K562 (cell line): ENCODE results near the gene MAL.

ENCODE experiments used
- ATF7 ChIP-seq: fragments of 450-650 bp; IDR thresholded peaks from 2 replicates; pipeline ENCODE4 v1.7.1; 2014; ENCODE audit warnings: mild to moderate bottlenecking, moderate library complexity
- JUNB ChIP-seq: fragments of 450-650 bp; formaldehyde crosslinking; conservative IDR thresholded peaks from 2 replicates; pipeline ENCODE4 v1.4.0; 2020; ENCODE audit warnings: mild to moderate bottlenecking
- NR1H2 ChIP-seq: sonication (generic); formaldehyde crosslinking; IDR thresholded peaks from 2 replicates; pipeline ENCODE4 v1.4.0; 2020; ENCODE audit warnings: mild to moderate bottlenecking, missing genetic modification reagents
- POLR2A ChIP-seq: fragments of 450-650 bp; conservative IDR thresholded peaks from 2 replicates; pipeline ENCODE4 v1.6.1; 2016
- POLR2AphosphoS5 ChIP-seq: IDR thresholded peaks from 2 replicates; pipeline ENCODE4 v1.6.1; 2011; ENCODE audit warnings: mild to moderate bottlenecking, low read depth, low read length, moderate library complexity; ENCODE audit not compliant: control insufficient read depth, insufficient read depth
- TAF7 ChIP-seq: fragments of 450-650 bp; IDR thresholded peaks from 2 replicates; pipeline ENCODE4 v1.6.1; 2016; ENCODE audit warnings: missing genetic modification characterization, missing compliant biosample characterization
- TEAD4 ChIP-seq, 2 experiments: sonication (generic) in 1 of 2; formaldehyde crosslinking in 1 of 2; IDR thresholded peaks; 2 replicates each; pipeline versions ENCODE4 v1.6.1 to v1.8.0; 2012 to 2022; ENCODE audit warnings: borderline replicate concordance in 1 of 2, inconsistent platforms in 1 of 2, low read length in 1 of 2, mild to moderate bottlenecking in 1 of 2, missing genetic modification reagents in 1 of 2
- U2AF1 ChIP-seq: fragments of 200-400 bp; formaldehyde crosslinking; optimal IDR thresholded peaks from 2 replicates; pipeline ENCODE3; 2017; ENCODE audit warnings: mild to moderate bottlenecking, low read depth, low read length, moderate library complexity
- YY1 ChIP-seq, 3 experiments: IDR thresholded peaks; 2 replicates each; pipeline ENCODE4 v1.6.1; 2011; ENCODE audit warnings: low read length in 2 of 3, mild to moderate bottlenecking in 2 of 3, moderate library complexity in 2 of 3, borderline replicate concordance in 1 of 3, control low read depth in 1 of 3, low read depth in 1 of 3; ENCODE audit not compliant: insufficient read depth in 3 of 3, insufficient replicate concordance in 2 of 3, control insufficient read depth in 1 of 3, insufficient read length in 1 of 3; ENCODE audit errors: extremely low read depth in 1 of 3
- ZFX ChIP-seq: sonication (generic); formaldehyde crosslinking; IDR thresholded peaks from 2 replicates; pipeline ENCODE4 v1.8.0; 2022; ENCODE audit warnings: mild to moderate bottlenecking, missing genetic modification reagents, moderate library complexity
- TF ChIP-seq, protein P1 (sequence below): fragments of 200-800 bp; sonication (Bioruptor generic); IDR thresholded peaks from 2 replicates; pipeline ENCODE4 v1.6.1; 2017; ENCODE audit warnings: missing genetic modification characterization, missing compliant biosample characterization
- TF ChIP-seq, protein P2 (sequence below), 3 experiments: IDR thresholded peaks in 2 of 3; conservative IDR thresholded peaks in 1 of 3; 2 replicates each; pipeline ENCODE4 v1.5.1; 2011 to 2012; ENCODE audit warnings: low read length in 3 of 3, mild to moderate bottlenecking in 3 of 3, control low read depth in 2 of 3, improper control_type of control experiment in 1 of 3, inconsistent platforms in 1 of 3, low read depth in 1 of 3, mixed read lengths in 1 of 3, moderate library complexity in 1 of 3; ENCODE audit not compliant: insufficient read depth in 2 of 3
- TF ChIP-seq, protein P3 (sequence below): sonication (generic); formaldehyde crosslinking; IDR thresholded peaks from 2 replicates; pipeline ENCODE4 v1.8.0; 2022; ENCODE audit warnings: missing genetic modification reagents, mild to moderate bottlenecking, borderline replicate concordance
- TF ChIP-seq, protein P4 (sequence below), 2 experiments: fragments of 200-800 bp in 1 of 2; sonication (Bioruptor generic) in 1 of 2; sonication (generic) in 1 of 2; formaldehyde crosslinking in 1 of 2; IDR thresholded peaks in 1 of 2; conservative IDR thresholded peaks in 1 of 2; 2 replicates each; pipeline versions ENCODE4 v1.5.0 to v1.6.1; 2016 to 2020; ENCODE audit warnings: missing compliant biosample characterization in 1 of 2, missing genetic modification characterization in 1 of 2, missing genetic modification reagents in 1 of 2

- TF ChIP-seq, protein P1, sequence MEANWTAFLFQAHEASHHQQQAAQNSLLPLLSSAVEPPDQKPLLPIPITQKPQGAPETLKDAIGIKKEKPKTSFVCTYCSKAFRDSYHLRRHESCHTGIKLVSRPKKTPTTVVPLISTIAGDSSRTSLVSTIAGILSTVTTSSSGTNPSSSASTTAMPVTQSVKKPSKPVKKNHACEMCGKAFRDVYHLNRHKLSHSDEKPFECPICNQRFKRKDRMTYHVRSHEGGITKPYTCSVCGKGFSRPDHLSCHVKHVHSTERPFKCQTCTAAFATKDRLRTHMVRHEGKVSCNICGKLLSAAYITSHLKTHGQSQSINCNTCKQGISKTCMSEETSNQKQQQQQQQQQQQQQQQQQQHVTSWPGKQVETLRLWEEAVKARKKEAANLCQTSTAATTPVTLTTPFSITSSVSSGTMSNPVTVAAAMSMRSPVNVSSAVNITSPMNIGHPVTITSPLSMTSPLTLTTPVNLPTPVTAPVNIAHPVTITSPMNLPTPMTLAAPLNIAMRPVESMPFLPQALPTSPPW = no peak
- TF ChIP-seq, protein P2, sequence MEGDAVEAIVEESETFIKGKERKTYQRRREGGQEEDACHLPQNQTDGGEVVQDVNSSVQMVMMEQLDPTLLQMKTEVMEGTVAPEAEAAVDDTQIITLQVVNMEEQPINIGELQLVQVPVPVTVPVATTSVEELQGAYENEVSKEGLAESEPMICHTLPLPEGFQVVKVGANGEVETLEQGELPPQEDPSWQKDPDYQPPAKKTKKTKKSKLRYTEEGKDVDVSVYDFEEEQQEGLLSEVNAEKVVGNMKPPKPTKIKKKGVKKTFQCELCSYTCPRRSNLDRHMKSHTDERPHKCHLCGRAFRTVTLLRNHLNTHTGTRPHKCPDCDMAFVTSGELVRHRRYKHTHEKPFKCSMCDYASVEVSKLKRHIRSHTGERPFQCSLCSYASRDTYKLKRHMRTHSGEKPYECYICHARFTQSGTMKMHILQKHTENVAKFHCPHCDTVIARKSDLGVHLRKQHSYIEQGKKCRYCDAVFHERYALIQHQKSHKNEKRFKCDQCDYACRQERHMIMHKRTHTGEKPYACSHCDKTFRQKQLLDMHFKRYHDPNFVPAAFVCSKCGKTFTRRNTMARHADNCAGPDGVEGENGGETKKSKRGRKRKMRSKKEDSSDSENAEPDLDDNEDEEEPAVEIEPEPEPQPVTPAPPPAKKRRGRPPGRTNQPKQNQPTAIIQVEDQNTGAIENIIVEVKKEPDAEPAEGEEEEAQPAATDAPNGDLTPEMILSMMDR (IDR thresholded peaks at IDR 0.05 in 2 of 3, conservative IDR thresholded peaks at IDR 0.05 in 1 of 3; ENCODE audit: insufficient read depth in 2 of 3, low read depth in 1 of 3, low read length in 3 of 3) = no peak
- TF ChIP-seq U2AF1 = no peak
- TF ChIP-seq TAF7 (tag) = no peak
- TF ChIP-seq TEAD4 (IDR thresholded peaks at IDR 0.05; ENCODE audit: low read length) = no peak
- TF ChIP-seq TEAD4 (CRISPR knock-in tag; IDR thresholded peaks at IDR 0.05; ENCODE audit: borderline replicate concordance) = no peak
- no peak for TF ChIP-seq POLR2AphosphoS5
- TF ChIP-seq NR1H2 (CRISPR knock-in tag) = no peak
- no peak for TF ChIP-seq POLR2A
- no peak for TF ChIP-seq ATF7
- TF ChIP-seq ZFX (CRISPR knock-in tag) = no peak
- TF ChIP-seq YY1 (IDR thresholded peaks at IDR 0.05; ENCODE audit: borderline replicate concordance in 1 of 3, control insufficient read depth in 1 of 3, extremely low read depth in 1 of 3, insufficient read depth in 3 of 3, insufficient read length in 1 of 3, insufficient replicate concordance in 2 of 3, low read depth in 1 of 3, low read length in 2 of 3) = no peak
- TF ChIP-seq JUNB = no peak
- TF ChIP-seq, protein P3, sequence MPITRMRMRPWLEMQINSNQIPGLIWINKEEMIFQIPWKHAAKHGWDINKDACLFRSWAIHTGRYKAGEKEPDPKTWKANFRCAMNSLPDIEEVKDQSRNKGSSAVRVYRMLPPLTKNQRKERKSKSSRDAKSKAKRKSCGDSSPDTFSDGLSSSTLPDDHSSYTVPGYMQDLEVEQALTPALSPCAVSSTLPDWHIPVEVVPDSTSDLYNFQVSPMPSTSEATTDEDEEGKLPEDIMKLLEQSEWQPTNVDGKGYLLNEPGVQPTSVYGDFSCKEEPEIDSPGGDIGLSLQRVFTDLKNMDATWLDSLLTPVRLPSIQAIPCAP (CRISPR knock-in tag) = no peak
- TF ChIP-seq, protein P4, sequence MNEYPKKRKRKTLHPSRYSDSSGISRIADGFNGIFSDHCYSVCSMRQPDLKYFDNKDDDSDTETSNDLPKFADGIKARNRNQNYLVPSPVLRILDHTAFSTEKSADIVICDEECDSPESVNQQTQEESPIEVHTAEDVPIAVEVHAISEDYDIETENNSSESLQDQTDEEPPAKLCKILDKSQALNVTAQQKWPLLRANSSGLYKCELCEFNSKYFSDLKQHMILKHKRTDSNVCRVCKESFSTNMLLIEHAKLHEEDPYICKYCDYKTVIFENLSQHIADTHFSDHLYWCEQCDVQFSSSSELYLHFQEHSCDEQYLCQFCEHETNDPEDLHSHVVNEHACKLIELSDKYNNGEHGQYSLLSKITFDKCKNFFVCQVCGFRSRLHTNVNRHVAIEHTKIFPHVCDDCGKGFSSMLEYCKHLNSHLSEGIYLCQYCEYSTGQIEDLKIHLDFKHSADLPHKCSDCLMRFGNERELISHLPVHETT (CRISPR knock-in tag; conservative IDR thresholded peaks at IDR 0.05 in 1 of 2, IDR thresholded peaks at IDR 0.05 in 1 of 2) = no peak
Measured at GRCh38 chr2:95018861-95019550, 6.5 kb upstream of the MAL start.
